Endothelial cell (in vitro differentiated cells): ENCODE measurements around the gene PRAMEF10. TPM values are rescaled to one million over a fixed set of nuclear protein-coding genes. Genes with fewer than 3 reads are reported as not detected.
"Not testable (repeated sequence)": the region's sequence is repeated elsewhere in the genome, so short reads cannot be mapped to it uniquely, and the experiment has no call there.

ENCODE experiments used
- DNase-seq: peaks from one replicate; pipeline ENCODE4 v3.0.0; 2021; ENCODE audit warnings: low spot score
- H3K27ac Mint-ChIP-seq: one replicate; pipeline ENCODE4 v1.8.0; 2021; ENCODE audit warnings: mixed read lengths, inconsistent platforms; ENCODE audit not compliant: unreplicated experiment
- H3K27me3 Mint-ChIP-seq: one replicate; pipeline ENCODE4 v1.8.0; 2021; ENCODE audit warnings: mild to moderate bottlenecking, moderate library complexity, mixed read lengths, inconsistent platforms; ENCODE audit not compliant: unreplicated experiment
- H3K36me3 Mint-ChIP-seq: one replicate; pipeline ENCODE4 v1.8.0; 2021; ENCODE audit warnings: mild to moderate bottlenecking, low read depth, mixed read lengths, inconsistent platforms; ENCODE audit not compliant: unreplicated experiment
- H3K4me1 Mint-ChIP-seq: one replicate; pipeline ENCODE4 v1.8.0; 2021; ENCODE audit warnings: mild to moderate bottlenecking, mixed read lengths, inconsistent platforms; ENCODE audit not compliant: unreplicated experiment
- H3K4me3 Mint-ChIP-seq: one replicate; pipeline ENCODE4 v1.8.0; 2021; ENCODE audit warnings: mild to moderate bottlenecking, mixed read lengths, inconsistent platforms; ENCODE audit not compliant: unreplicated experiment
- H3K9me3 Mint-ChIP-seq: one replicate; pipeline ENCODE4 v1.8.0; 2021; ENCODE audit warnings: mixed read lengths, inconsistent platforms; ENCODE audit not compliant: unreplicated experiment
- CTCF ChIP-seq: fragments of 200-600 bp; sonication (generic); IDR thresholded peaks from one replicate; pipeline ENCODE4 v1.5.0; 2021; ENCODE audit warnings: antibody characterized with exemption; ENCODE audit not compliant: unreplicated experiment
- total RNA-seq: library from RNA; stranded (reverse); fragmentation: NEBNext Ultra II Directional; extraction: Animal tissue kit (Norgen Biotek cat#: 25700); gene quantifications from one replicate; pipeline ENCODE4 v1.2.1, GENCODE V29; 2021; ENCODE audit not compliant: unreplicated experiment

The PRAMEF10 gene
- total RNA-seq, 1 donor from 2014 or later: not detected

DNA sequence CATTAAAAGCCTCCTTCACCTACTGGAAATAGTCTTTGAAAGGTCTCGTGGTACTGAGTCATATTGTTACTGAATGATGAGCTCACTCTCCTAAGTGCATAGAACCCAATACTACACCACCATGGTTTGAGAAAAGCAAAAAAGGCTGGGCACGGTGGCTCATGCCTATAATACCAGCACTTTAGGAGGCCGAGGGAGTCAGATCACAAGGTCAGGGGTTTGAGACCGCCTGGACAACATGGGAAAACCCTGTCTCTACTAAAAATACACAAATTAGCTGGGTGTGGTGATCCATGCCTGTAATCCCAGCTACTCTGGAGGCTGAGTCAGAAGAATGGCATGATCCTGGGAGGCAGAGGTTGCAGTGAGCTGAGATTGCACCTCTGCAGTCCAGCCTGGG is 46.3 kb downstream of the PRAMEF10 start:
- Mint-ChIP-seq H3K9me3 (peaks cover 19% of the 10 kb centered on the region), H3K4me3 (no peak overlapping the region), H3K36me3 (no peaks in the 10 kb centered on the region), H3K27ac (no peak overlapping the region), H3K27me3 (peaks cover 1% of the 10 kb centered on the region), H3K4me1 (no peaks in the 10 kb centered on the region)
- no peak for TF ChIP-seq CTCF
- no peak for DNase-seq

GRCh38 chr1:12848620-12849019 is 49.5 kb downstream of the PRAMEF10 start, which contains the start of gene HNRNPCL1:
Gene HNRNPCL1, minus strand, starts transcription at chr1:12848720. Its CDS starts 431 bp downstream, at chr1:12848289.
- H3K27me3 Mint-ChIP-seq, H3K27ac Mint-ChIP-seq, H3K4me1 Mint-ChIP-seq, H3K36me3 Mint-ChIP-seq, DNase-seq: not testable (repeated sequence)
- peaks cover 11% of the 10 kb centered on the region for H3K9me3 Mint-ChIP-seq
- peak within 1 kb of the TSS; percentile 1 for H3K4me3 Mint-ChIP-seq

Other genes starting within 250 kb of the PRAMEF10 start
- not detected for gene AADACL3, start 182.2 kb downstream of the PRAMEF10 start, total RNA-seq
- gene CFAP107, start 152.1 kb downstream of the PRAMEF10 start, total RNA-seq: not detected
- gene PRAMEF12, start 124.5 kb downstream of the PRAMEF10 start, total RNA-seq: not detected
- gene PRAMEF1, start 106.9 kb downstream of the PRAMEF10 start, total RNA-seq: not detected
- gene PRAMEF11, start 66.9 kb downstream of the PRAMEF10 start, total RNA-seq: not detected
- gene HNRNPCL1, start 49.5 kb downstream of the PRAMEF10 start, total RNA-seq: not detected
- not detected for gene PRAMEF2, start 41.2 kb downstream of the PRAMEF10 start, total RNA-seq
- not detected for gene PRAMEF4, start 12.1 kb downstream of the PRAMEF10 start, total RNA-seq
- not detected for gene PRAMEF7, start 18.3 kb upstream of the PRAMEF10 start, total RNA-seq
- gene PRAMEF6, start 49.3 kb upstream of the PRAMEF10 start, total RNA-seq: not detected
- gene PRAMEF27, start 158.3 kb upstream of the PRAMEF10 start, total RNA-seq: not detected
- gene HNRNPCL3, start 162.5 kb upstream of the PRAMEF10 start, total RNA-seq: not detected
- not detected for gene PRAMEF25, start 172.5 kb upstream of the PRAMEF10 start, total RNA-seq
- gene HNRNPCL2, start 218.6 kb upstream of the PRAMEF10 start, total RNA-seq: not detected